SU-DHL-6 (cell line): ENCODE data around the gene IRX3.
"Not testable (repeated sequence)": the region's sequence is repeated elsewhere in the genome, so short reads cannot be mapped to it uniquely, and the experiment has no call there.

Experiments
- H2AFZ ChIP-seq: fragments of 200-600 bp; sonication (generic); 2 replicates; pipeline ENCODE4 v1.6.1; 2014; ENCODE audit warnings: low read depth, mild to moderate bottlenecking, moderate library complexity, mixed read lengths, antibody characterized with exemption, low read length; ENCODE audit not compliant: severe bottlenecking
- H3F3A ChIP-seq: fragments of 200-600 bp; shearing (Covaris generic); 2 replicates; pipeline ENCODE4 v1.6.0; 2016; ENCODE audit warnings: antibody characterized with exemption, mild to moderate bottlenecking; ENCODE audit not compliant: insufficient read depth
- H3K27ac ChIP-seq: fragments of 200-600 bp; sonication (generic); 2 replicates; pipeline ENCODE4 v1.5.1; 2016; ENCODE audit warnings: low read depth, mild to moderate bottlenecking, low read length, moderate library complexity, mixed read lengths
- H3K27me3 ChIP-seq: fragments of 200-600 bp; sonication (generic), shearing (Covaris generic); 2 replicates; pipeline ENCODE4 v1.6.0; 2014; ENCODE audit warnings: mild to moderate bottlenecking, low read length
- H3K36me3 ChIP-seq: fragments of 200-600 bp; sonication (generic); 2 replicates; pipeline ENCODE4 v1.6.1; 2014; ENCODE audit warnings: mild to moderate bottlenecking, low read length, mixed read lengths
- H3K4me2 ChIP-seq: fragments of 300-600, 200-600 bp; shearing (Covaris generic), sonication (generic); 2 replicates; pipeline ENCODE4 v1.6.0; 2014; ENCODE audit warnings: low read length, low read depth, mild to moderate bottlenecking; ENCODE audit not compliant: poor library complexity, severe bottlenecking
- H3K4me3 ChIP-seq: fragments of 200-600 bp; sonication (generic); 2 replicates; pipeline ENCODE4 v1.5.1; 2014; ENCODE audit warnings: antibody characterized with exemption, low read length, mild to moderate bottlenecking, mixed read lengths; ENCODE audit not compliant: insufficient read depth, poor library complexity, severe bottlenecking
- H3K79me2 ChIP-seq: fragments of 200-600 bp; sonication (generic); 2 replicates; pipeline ENCODE4 v1.6.1; 2014; ENCODE audit warnings: mild to moderate bottlenecking, low read length, moderate library complexity; ENCODE audit not compliant: insufficient read depth
- H3K9ac ChIP-seq: fragments of 200-600 bp; sonication (generic); 2 replicates; pipeline ENCODE4 v1.7.0; 2014; ENCODE audit warnings: mild to moderate bottlenecking, low read length
- H3K9me2 ChIP-seq: fragments of 200-600 bp; sonication (generic); replicated peaks from 2 replicates; pipeline ENCODE4 v1.6.1; 2014; ENCODE audit warnings: low read length; ENCODE audit not compliant: insufficient read depth
- H3K9me3 ChIP-seq: fragments of 200-600 bp; sonication (generic); 2 replicates; pipeline ENCODE4 v1.6.1; 2014; ENCODE audit warnings: low read length, mixed read lengths; ENCODE audit not compliant: insufficient read depth
- H4K20me1 ChIP-seq: fragments of 200-600 bp; sonication (generic); 2 replicates; pipeline ENCODE4 v1.6.1; 2014; ENCODE audit warnings: low read depth, mild to moderate bottlenecking, antibody characterized with exemption, low read length, moderate library complexity, mixed read lengths
- CTCF ChIP-seq: fragments of 200-600 bp; sonication (generic); IDR thresholded peaks from one replicate; pipeline ENCODE4 v1.5.1; 2017; ENCODE audit warnings: antibody characterized with exemption, mild to moderate bottlenecking, low read length, moderate library complexity; ENCODE audit not compliant: insufficient read depth, poor library complexity, severe bottlenecking
- EZH2phosphoT487 ChIP-seq: fragments of 200-600 bp; sonication (generic), shearing (Covaris generic); conservative IDR thresholded peaks from 2 replicates; pipeline ENCODE4 v1.6.1; 2018; ENCODE audit warnings: mild to moderate bottlenecking, antibody characterized with exemption, low read length, moderate library complexity, mixed read lengths

The IRX3 gene

GRCh38 chr16:54253118-54253517 is 33.5 kb downstream of the IRX3 start:
- no peak overlapping the region for H2AFZ ChIP-seq
- TF ChIP-seq CTCF (no peak), EZH2phosphoT487 (no peak)

GRCh38 chr16:54248863-54249710 is 37.5 kb downstream of the IRX3 start:
- Histone ChIP-seq H3K9me3 (no peaks in the 10 kb centered on the region), H3K27ac (no peak overlapping the region), H4K20me1 (no peaks in the 10 kb centered on the region), H2AFZ (no peak overlapping the region), H3K9me2 (no peaks in the 10 kb centered on the region), H3K27me3 (0 out of 2 replicates have a peak, but pooled peaks cover 4% of the 10 kb centered on the region), H3K4me3 (no peak overlapping the region), H3K79me2 (no peaks in the 10 kb centered on the region), H3F3A (no peaks in the 10 kb centered on the region), H3K36me3 (no peaks in the 10 kb centered on the region), H3K9ac (no peak overlapping the region), H3K4me2 (no peak overlapping the region)
- TF ChIP-seq CTCF, result no peak
- TF ChIP-seq EZH2phosphoT487, result no peak

More at GRCh38 chr16:54253118-54253517, 33.5 kb downstream of the IRX3 start:
- no peaks in the 10 kb centered on the region for H3K9me2 ChIP-seq
- H3K36me3 ChIP-seq, result no peaks in the 10 kb centered on the region
- no peak overlapping the region for H3K4me3 ChIP-seq
- no peak overlapping the region for H3K4me2 ChIP-seq
- no peaks in the 10 kb centered on the region for H3K79me2 ChIP-seq
- H3K9me3 ChIP-seq, result no peaks in the 10 kb centered on the region
- H3K27me3 ChIP-seq, result 0 out of 2 replicates have a peak, but pooled peaks cover 4% of the 10 kb centered on the region
- H4K20me1 ChIP-seq, result no peaks in the 10 kb centered on the region
- H3K27ac ChIP-seq, result no peak overlapping the region
- H3K9ac ChIP-seq, result no peak overlapping the region
- H3F3A ChIP-seq, result no peaks in the 10 kb centered on the region

- H3K4me3 ChIP-seq, H3K27me3 ChIP-seq, H3K79me2 ChIP-seq, H3K9me2 ChIP-seq, H3K9ac ChIP-seq, H3K4me2 ChIP-seq, H2AFZ ChIP-seq, H3K36me3 ChIP-seq, H3K9me3 ChIP-seq, H4K20me1 ChIP-seq, H3F3A ChIP-seq, H3K27ac ChIP-seq: not testable (repeated sequence)
Measured at GRCh38 chr16:54247705-54248104, 38.9 kb downstream of the IRX3 start.

GRCh38 chr16:54246454-54246821 is 40.1 kb downstream of the IRX3 start:
- Histone ChIP-seq H3K4me3 (no peak overlapping the region), H3K9ac (no peak overlapping the region), H3K27ac (no peak overlapping the region), H2AFZ (no peak overlapping the region), H4K20me1 (no peaks in the 10 kb centered on the region), H3K4me2 (no peak overlapping the region), H3K27me3 (0 out of 2 replicates have a peak, but pooled peaks cover 4% of the 10 kb centered on the region), H3F3A (no peaks in the 10 kb centered on the region), H3K79me2 (no peaks in the 10 kb centered on the region), H3K36me3 (no peaks in the 10 kb centered on the region), H3K9me2 (no peaks in the 10 kb centered on the region), H3K9me3 (no peaks in the 10 kb centered on the region)
- TF ChIP-seq EZH2phosphoT487, result no peak
